Measurements from ENCODE around the gene ERP44. TPM values are rescaled to one million over a fixed set of nuclear protein-coding genes. Genes with fewer than 3 reads are reported as not detected.

The ERP44 gene
- polyA plus RNA-seq, 1 of the 3 experiments (the other 2 are of a cell fraction), result 10.0 TPM

DNA sequence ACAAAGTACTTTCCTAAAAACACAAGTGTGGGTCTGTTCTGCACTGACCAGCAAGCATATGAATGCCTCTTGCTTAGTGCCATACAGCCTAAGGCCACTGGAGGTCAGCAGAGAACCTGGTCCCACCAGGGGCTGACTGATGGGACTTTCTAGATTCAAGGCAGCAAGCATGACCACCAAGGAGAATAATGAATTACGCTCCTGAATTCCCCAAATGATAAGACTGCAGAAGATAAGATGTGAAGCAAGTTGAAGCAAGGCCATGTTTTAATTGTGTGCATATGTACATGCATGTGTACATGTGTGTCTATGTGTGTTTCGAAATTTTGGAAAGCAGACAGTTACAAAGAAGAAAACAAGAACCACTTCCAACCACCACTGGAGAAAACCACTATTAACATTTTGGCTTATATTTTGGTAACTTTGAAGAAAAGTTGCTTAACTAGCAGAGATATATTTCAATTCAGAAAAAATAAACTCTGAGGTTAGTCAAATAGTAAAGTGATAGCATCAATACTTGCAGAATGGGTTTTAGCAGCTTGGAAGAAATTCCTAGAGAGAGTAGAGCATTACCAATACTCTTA, 70.5 kb downstream of the ERP44 start:
- Histone ChIP-seq H3K27ac (ENCODE audit: low read depth in 2 of 2, low read length in 1 of 2) (no peak overlapping the region), H3K36me3 (replicated peaks in 1 of 2; ENCODE audit: control insufficient read depth in 1 of 2, insufficient read depth in 2 of 2, low read length in 1 of 2) (peaks cover 7 to 31% of the 10 kb centered on the region in 2 experiments), H3K27me3 (ENCODE audit: insufficient read depth) (no peaks in the 10 kb centered on the region), H3K4me1 (ENCODE audit: control insufficient read depth in 1 of 2, insufficient read depth in 2 of 2, low read depth in 1 of 2, low read length in 1 of 2) (no peaks in the 10 kb centered on the region; a peak in 1 of 4 replicates), H3K79me2 (ENCODE audit: insufficient read depth) (peaks cover 12% of the 10 kb centered on the region; the same call in 1 of the 2 replicates), H3K9me2 (no peaks in the 10 kb centered on the region), H3K4me2 (no peak overlapping the region), H3K4me3 (ENCODE audit: low read depth in 2 of 2, low read length in 1 of 2) (no peak overlapping the region; a peak in 1 of 4 replicates), H4K20me1 (ENCODE audit: insufficient read depth) (no peaks in the 10 kb centered on the region; the same call in 1 of the 2 replicates), H3F3A (replicated peaks; ENCODE audit: insufficient read depth) (no peaks in the 10 kb centered on the region), H3K9me3 (0 out of 2 replicates have a peak, but pooled peaks cover 5% of the 10 kb centered on the region), H2AFZ (ENCODE audit: low read depth) (no peak overlapping the region), H3K9ac (no peak overlapping the region)
- peak; percentile 65 for DNase-seq
- TF ChIP-seq, protein P1, sequence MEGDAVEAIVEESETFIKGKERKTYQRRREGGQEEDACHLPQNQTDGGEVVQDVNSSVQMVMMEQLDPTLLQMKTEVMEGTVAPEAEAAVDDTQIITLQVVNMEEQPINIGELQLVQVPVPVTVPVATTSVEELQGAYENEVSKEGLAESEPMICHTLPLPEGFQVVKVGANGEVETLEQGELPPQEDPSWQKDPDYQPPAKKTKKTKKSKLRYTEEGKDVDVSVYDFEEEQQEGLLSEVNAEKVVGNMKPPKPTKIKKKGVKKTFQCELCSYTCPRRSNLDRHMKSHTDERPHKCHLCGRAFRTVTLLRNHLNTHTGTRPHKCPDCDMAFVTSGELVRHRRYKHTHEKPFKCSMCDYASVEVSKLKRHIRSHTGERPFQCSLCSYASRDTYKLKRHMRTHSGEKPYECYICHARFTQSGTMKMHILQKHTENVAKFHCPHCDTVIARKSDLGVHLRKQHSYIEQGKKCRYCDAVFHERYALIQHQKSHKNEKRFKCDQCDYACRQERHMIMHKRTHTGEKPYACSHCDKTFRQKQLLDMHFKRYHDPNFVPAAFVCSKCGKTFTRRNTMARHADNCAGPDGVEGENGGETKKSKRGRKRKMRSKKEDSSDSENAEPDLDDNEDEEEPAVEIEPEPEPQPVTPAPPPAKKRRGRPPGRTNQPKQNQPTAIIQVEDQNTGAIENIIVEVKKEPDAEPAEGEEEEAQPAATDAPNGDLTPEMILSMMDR (IDR thresholded peaks at IDR 0.05), result peak; percentile 97
- 0 out of 2 replicates have a peak, but pooled peaks have one; percentile 23 for TF ChIP-seq RCOR1 (IDR thresholded peaks at IDR 0.05; ENCODE audit: low read length)
- TF ChIP-seq USF1 (IDR thresholded peaks at IDR 0.05; ENCODE audit: borderline replicate concordance, low read depth), result no peak
- TF ChIP-seq, protein P2, sequence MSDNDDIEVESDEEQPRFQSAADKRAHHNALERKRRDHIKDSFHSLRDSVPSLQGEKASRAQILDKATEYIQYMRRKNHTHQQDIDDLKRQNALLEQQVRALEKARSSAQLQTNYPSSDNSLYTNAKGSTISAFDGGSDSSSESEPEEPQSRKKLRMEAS (IDR thresholded peaks at IDR 0.05; ENCODE audit: low read depth), result no peak
- TF ChIP-seq NRF1 (IDR thresholded peaks at IDR 0.05; ENCODE audit: low read depth, low read length), result no peak
- TF ChIP-seq EP300 (IDR thresholded peaks at IDR 0.05; ENCODE audit: borderline replicate concordance in 1 of 2, low read depth in 1 of 2, low read length in 1 of 2), result no peak
- no peak for TF ChIP-seq RFX5 (IDR thresholded peaks at IDR 0.05; ENCODE audit: low read length)
- TF ChIP-seq CHD2 (IDR thresholded peaks at IDR 0.05; ENCODE audit: low read length, partially characterized antibody), result peak; percentile 43
- TF ChIP-seq SMC3 (IDR thresholded peaks at IDR 0.05; ENCODE audit: low read depth, low read length), result peak; percentile 95
- no peak for TF ChIP-seq MXI1 (IDR thresholded peaks at IDR 0.05; ENCODE audit: low read depth, low read length)
- TF ChIP-seq FOSL2 (IDR thresholded peaks at IDR 0.05; ENCODE audit: borderline replicate concordance, low read depth), result no peak
- peak; percentile 96 for TF ChIP-seq RAD21 (IDR thresholded peaks at IDR 0.05; ENCODE audit: low read length)
- TF ChIP-seq IRF3 (IDR thresholded peaks at IDR 0.05; ENCODE audit: low read depth, low read length), result no peak
- POLR2A ChIA-PET, result no interaction called here
- CTCF ChIA-PET, result interaction anchor here (0.6 to 3.2 kb wide), 15 partner anchors 9 to 844 kb away, joined by 3 to 12 read pairs (median 3); no protein-coding TSS in a partner anchor
- WGBS (ENCODE audit: low lambda C conversion rate), result 75% methylated on average over 2 of the region's 2 CpGs

Data from SK-N-SH (cell line).